RKO (cell line): ENCODE measurements around the gene ZCCHC9.

ENCODE experiments used
- DNase-seq: peaks from one replicate; pipeline ENCODE4 v3.0.0-alpha.2; 2016; ENCODE audit warnings: low spot score

ZCCHC9 gene

DNA sequence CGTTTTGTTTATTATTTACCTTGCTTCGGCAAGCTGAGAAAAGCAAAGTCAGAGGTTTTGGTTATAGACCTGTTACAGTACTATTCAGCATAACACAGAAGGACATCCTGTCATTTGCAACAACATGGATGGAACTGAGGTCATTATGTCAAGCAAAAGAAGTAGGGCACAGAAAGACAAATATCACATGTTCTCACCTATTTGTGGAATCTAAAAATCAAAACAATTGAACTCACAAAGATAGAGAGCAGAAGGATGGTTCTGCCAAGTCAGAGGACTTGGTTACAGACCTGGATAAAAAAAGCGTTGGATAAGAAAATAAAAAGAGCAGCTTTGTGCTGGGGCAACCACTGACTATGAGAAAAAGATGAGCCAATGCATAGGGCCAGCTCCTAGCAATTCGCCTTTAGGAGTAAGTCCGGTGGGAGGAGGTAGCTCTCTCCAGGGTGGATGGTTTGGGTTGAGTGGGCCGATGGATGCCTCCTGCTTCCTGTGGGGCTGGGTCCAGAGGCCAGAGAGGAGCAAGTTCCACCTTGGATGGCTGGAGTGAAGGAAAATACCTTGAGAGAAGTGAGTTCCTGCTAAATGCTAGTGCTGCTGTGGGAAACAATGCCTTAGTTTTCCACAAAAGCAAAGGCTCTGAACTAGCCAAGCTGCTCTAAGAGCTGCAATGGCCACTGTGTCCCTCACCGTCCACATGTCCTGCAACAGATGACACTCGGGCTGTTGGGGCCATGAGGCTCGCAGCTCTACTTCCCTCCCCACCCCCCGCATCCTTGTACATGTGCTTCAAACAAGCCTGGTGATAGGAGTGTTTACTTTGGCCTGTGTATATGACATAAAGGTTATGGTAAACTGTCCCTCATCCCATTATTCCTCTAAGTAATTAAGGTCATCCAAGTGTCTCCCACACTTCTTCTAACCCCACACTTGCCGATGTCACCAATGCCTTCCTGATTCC lies 54.2 kb downstream of the ZCCHC9 start:
- DNase-seq, result no peak

DNA sequence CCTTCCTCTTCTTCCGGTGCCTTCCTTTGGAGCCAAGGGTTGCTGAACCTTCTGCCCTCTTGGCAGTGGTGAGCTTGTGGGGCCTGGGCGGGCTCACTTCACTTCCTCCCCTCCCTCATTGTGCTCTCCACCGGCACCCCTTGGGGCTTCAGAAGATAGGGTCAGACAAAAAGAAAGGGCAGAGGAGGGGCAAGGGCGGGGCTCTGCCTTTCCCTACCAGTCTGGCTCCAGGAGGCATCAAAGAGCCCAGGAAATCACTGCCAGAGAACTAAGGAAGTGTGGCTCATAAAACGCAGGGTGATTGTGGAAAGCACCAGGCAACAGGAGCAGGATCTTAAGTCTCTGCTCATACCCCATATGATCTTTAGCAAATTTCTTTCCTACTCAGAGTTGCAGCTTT lies 57.7 kb downstream of the ZCCHC9 start:
- no peak for DNase-seq

- no peak for DNase-seq
These were observed 58.5 kb downstream of the ZCCHC9 start for GRCh38 chr5:81359881-81360280.

DNA sequence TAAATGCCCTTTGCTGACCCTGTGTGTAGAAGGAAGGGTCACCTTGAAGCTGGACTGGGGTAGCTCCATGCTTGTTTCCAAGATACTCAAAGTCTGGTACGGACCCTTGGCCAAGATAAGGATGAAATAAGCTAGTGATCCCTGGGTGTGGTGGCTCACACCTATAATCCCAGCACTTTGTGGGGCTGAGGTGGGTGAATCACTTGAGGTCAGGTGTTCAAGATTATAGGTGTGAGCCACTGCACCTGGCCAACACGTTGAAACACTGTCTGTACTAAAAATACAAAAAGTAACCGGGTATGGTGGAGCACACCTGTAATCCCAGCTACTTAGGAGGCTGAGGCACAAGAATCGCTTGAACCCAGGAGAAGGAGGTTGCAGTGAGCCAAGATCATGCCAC lies 59.3 kb downstream of the ZCCHC9 start:
- DNase-seq, result no peak

DNA sequence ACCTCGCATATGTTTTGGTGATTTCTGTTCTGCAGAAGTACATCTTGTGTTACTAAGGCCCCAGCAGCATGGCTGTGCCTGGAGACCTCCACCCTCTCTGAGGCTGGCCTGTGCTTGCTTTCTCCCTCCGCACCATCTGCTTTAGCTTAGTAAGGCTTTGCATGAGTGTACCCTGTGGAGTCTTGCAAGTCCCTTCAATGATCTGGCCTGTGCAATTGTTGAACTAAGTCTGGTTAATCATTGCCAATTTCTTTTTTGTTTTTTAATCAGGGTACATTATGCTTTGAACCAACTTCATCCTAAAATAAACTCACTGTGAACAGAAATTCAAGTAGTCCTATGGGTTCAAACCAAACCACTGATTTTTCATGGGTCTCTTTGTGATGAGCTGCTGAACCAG lies 60.2 kb downstream of the ZCCHC9 start:
- DNase-seq, result no peak
